GM13977 (cell line): Measurements from ENCODE around the gene ABLIM2.
A peak's percentile ranks its signal among the peaks of the same experiment; 100 is the strongest.

ENCODE experiments used
- DNase-seq: peaks from one replicate; pipeline ENCODE4 v3.0.0; 2012; ENCODE audit warnings: low spot score
- CTCF ChIP-seq: IDR thresholded peaks from 2 replicates; pipeline ENCODE4 v1.5.1; 2012; ENCODE audit warnings: mild to moderate bottlenecking, control low read depth; ENCODE audit not compliant: insufficient read depth; ENCODE audit errors: extremely low read depth, missing control alignments
- in situ Hi-C: fragments of 300-500 bp; cut with MboI; formaldehyde crosslinking; loops from one replicate; pipeline ENCODE4 v1.12.0; 2022; ENCODE audit warnings: low sequenced_read_pairs, low pct_unique_long_range_greater_than_20kb, mixed read lengths, inconsistent platforms; ENCODE audit not compliant: unreplicated experiment

The ABLIM2 gene

GRCh38 chr4:8191136-8191747 lies 32.6 kb upstream of the ABLIM2 start:
- TF ChIP-seq CTCF: no peak
- in situ Hi-C loops: no loop called here
- DNase-seq: peak; percentile 78

DNA sequence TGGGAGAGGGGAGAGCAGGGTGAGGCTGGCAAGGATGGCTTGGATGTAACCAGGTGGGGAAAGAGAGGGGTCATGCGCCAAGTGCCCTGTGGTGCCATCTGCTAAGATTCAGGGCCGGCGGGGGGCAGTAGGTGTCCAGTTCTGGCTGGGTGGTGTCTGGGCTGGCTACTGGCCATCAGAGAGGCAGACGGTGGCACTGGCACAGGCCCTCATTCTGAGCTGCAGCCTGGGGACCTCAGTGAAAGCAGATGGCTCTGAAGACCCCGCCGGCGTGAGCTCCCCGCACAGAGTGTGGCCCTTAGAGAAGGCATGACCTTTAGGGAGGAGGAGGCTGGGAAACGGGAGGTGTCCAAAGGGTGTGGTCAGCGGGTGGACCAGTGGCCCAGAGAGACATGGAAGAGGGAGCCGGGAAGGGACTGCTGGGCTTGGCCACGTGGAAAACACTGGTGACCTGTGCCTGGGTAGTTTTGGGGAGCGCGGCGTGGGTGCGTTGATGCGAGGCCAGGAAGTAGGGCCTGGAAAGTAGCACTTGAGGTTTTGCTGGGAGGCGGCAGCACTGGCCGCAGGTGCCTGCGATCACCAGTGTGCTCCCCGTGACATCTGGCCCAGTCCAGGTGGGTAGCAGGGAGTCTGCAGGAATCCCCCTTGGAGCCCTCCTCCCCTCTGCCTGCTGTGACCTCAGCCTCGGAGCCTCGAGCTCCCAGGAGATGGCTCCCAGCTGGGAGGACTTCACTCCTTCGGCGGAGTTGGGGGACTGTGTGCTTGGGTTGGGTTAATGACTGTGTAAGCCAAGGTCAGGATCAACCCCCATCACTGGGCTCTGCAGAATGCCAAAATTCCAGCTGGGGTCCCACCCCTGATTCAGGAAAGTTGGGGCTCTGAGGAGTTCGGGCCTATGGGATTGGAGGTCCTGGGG lies 31.2 kb upstream of the ABLIM2 start:
- no peak for DNase-seq
- in situ Hi-C loops: no loop called here
- no peak for TF ChIP-seq CTCF

- no peak for TF ChIP-seq CTCF
- DNase-seq: no peak
- in situ Hi-C loops: no loop called here
These were observed 30.3 kb upstream of the ABLIM2 start for GRCh38 chr4:8188743-8189550.

GRCh38 chr4:8188085-8188484 lies 29.5 kb upstream of the ABLIM2 start:
- no peak for TF ChIP-seq CTCF
- in situ Hi-C loops: no loop called here
- DNase-seq: no peak

DNA sequence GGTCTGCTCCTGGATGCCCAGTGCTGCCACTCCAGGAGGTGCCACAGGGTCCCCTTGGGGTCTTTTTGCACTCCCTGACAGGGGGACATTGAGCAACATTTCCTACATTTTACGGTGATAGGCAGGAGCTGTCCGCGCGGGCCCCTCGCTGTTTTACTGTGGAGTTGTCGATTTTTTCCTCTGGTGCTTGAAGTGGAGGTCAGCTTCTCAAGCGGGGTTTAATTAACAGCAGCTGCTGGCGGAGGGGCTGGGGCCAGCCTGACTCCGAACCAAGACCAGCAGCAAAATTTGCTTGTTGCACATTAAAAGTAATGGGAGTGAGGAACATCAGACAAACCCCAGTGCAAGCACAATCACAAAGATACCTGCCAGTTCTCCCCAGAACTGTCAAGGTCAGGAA lies 27.3 kb upstream of the ABLIM2 start:
- no peak for DNase-seq
- in situ Hi-C loops: no loop called here
- TF ChIP-seq CTCF: no peak

DNA sequence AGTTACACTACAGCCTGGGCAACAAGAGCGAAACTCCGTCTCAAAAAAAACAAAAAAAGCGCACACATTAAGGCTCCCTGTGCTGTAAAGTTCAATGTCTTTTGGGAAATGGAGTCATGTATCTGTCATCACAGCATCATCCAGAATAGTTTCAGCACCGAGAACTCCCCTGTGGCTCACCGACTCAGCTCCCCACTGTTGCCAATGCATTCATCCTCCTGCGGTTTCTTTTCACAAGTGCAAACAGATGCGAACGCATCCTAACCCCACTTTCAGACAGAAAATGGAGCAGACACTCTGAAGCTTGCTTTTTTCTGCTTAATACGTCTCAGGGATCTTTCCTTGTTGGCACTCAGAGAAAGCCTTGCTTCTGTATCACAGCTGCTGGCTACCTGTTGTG lies 26.7 kb upstream of the ABLIM2 start:
- no peak for TF ChIP-seq CTCF
- in situ Hi-C loops: no loop called here
- DNase-seq: no peak
